HG02884 (cell line): ENCODE measurements around the gene HOXB13.
"Not testable (repeated sequence)": the region's sequence is repeated elsewhere in the genome, so short reads cannot be mapped to it uniquely, and the experiment has no call there.

Experiments used
- ATAC-seq: cut with Tn5 transposase; IDR thresholded peaks from one replicate; pipeline ENCODE4 v1.9.1; 2021; ENCODE audit warnings: mild to moderate bottlenecking, moderate library complexity; ENCODE audit not compliant: unreplicated experiment

Gene HOXB13

DNA sequence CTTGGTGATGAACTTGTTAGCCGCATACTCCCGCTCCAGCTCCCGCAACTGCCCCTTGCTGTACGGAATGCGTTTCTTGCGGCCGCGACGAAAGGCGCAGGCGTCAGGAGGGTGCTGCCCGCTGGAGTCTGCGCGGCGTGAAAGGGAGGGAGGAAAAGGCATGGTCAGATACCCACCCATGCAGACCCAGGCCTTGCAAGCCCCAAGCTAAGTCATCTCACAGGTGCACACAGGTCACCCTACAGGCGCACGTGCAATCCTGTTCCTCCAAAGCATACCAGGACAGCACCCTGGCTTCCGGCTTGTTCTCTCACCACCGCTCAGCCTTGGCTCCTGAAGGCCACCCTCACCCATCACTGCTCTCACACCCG, 1.6 kb downstream of the HOXB13 start:
- ATAC-seq = no peak

DNA sequence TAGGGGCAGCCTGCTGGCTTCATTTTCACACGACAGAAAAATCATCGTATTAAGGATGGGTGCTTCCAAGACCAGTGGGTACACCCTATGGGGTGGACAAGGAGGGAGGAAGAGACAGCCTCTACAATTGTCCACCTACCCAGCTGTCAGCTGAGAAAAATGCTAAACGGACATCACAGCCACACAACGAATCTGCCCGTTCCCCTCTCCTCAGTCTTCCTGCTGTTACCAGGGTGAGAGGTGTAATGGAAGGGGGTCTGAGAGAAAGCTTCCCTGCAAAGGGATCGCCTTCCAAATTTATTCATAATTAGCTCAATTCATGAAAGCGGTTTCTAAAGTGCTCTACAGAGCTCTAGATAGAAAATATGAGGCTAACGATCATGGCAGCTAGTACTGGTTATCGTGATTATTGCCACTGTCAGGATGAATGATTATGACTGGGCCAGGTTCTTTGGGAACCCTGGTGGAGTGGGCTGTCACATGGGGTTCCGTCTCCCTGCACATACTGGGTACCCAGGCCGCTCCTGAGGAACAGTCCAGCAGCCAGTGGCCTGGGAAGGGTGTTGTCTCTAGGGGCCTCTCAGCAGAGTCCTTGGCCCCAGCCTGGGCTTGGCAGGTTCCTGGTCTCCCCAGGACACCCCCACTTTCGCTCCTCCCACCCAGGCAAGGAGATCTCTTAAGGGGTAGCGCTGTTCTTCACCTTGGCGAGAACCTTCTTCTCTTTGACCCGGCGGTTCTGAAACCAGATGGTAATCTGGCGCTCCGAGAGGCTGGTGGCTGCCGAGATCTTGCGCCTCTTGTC, 2.2 kb downstream of the HOXB13 start:
- ATAC-seq = no peak

DNA sequence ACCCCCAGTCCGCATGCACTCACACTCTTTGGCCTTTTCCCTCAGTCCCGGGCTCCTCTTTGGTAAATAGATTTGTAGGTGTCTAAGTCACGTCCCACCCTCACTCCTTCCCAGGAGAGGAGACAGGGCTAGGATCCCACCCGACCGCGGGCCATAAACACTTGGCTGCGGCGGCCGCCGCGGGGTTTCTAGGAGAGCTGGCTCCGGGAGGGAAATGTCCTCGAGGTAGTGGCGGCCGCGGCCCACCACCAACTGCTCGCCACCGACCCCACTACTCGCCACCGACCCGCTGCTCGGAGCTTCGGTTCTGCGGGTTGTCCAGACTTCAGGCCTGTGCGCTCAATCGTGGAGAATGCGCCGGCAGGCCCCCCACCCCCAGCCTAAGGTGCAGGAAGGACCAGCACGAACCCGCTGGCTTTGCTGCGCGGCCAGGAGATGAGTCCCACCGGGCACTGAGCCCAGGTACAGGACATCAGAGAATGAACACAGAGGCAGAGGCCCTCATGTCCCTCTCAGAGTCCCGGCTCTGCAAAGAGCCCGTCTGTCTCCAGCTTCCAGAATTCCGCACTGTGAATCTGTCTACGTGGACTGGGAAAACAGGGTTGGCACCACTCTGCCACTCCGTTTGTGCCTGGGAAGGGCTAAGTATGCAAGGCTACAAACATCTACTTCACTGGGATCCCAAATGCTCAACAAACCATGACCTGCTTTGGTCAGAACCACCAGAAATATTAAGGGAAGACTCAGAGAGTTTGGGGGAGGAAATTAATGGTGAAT, 3.1 kb downstream of the HOXB13 start:
- no peak for ATAC-seq

DNA sequence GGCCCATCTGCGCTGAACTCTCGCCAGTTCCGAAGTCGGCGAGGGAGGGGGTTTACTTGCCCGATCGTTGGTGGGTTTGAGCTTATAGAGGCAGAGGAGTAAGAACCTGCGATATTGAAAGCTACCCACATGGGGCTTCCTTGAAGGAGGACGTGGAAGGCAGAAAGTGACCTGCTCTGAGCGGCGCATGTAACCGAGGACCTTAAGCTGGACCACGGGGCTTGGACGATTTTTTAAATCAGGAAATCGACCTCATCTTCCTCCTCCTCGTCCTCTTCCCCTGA, 3.6 kb downstream of the HOXB13 start:
- ATAC-seq = no peak

DNA sequence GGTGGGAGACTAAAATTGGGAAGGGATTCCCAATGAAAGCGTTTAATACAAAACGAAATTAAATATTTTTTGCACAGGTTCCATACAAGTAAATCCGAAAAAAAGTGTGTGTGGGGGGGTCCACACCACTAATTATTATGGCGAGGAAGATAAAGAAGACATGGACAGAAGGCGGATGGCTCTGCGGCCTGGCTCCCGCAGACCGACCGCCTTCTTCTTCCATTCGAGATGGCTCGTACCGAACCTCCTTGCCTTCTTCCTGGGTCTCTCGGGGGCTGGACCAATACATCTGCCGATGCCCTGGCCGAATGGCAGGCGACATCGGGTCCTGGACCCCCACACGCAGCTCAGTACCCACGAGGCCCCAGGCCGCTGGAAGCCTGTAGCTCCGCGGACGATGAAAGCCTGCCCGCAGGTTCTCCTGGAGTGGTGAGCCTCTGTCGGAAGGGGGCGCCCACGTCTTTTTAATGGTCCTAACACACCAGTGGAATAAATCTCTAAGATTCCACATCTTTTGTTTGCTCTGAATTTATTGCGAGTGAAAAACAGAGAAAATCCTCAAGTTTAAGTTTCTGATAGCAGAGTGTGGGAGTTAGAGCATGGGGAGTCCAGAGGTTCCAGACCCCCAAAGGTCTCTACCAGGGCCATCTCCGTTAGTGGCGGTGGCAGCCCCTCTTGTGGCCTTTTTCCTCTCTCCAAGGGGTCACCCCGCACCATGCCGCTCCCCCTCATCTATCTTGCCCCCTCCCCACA, 4.1 kb downstream of the HOXB13 start:
- ATAC-seq = no peak

DNA sequence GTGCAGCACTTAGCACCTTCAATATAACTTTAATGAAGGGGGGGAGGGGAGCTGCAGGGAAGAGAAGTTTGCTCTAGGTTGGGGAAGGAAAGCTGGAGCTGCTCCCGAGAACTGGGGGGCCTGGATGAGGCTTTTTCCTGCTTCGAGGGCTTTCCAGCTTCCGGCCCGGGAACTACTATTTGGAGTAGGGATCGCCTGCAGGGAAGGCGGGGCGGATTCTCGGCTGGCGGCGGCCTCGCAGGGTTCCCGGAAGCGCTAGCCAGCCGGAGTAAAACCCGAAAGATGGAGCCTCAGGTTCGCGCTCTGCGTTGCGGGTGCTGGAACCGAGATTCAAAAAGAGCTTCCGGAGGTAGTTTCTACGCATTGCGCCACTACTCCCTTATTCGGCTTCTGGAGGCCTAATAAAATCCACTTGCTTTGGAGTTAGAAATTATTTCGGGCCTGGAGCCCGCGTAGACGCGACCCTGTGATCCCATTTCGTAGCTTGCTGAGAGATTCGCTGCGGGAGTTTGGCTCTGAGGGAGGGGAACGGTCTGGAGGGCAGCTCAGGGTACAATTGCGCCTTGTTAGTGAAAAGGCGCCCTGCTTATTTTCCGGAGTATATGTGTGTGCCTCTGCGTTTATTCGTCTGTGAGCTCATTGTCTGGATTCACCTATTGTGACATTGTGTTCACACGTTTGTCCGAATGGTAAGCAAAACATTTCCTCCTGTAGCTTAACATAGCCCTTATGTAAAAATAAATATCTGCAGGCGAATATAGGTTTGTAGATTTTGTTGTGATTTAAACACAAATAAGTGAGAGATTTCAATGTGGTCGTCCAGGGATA, 4.9 kb downstream of the HOXB13 start:
- no peak for ATAC-seq

DNA sequence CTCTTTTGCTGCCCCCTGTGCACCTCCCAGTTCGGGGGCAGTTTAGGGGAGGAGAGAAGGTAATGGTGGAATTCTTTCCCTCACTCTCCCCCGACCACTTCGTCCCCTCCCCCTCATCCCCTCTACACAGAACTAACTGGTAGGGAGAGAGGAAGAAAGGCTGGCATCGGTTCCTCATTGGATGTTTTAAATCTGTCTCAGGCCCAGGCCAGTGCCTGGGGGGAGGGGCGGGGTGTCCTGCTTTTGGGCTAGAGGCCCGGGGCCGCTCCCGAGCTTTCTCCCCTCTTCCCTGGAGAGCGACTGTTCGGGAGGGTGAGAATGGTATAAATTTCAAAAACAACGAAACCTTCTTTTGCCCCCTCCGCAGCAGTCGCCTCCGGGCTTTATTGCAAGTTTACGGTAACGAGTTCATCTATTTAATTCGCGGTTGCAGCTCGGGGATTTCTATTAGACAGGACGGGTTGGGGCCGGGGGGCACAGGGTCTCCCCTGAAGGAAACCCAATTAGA, 5.6 kb downstream of the HOXB13 start, which contains the start of gene PRAC2:
TSS of gene PRAC2 (plus strand) at position 271 of the 508 bp plus-strand sequence. CDS start 1,226 bp downstream, outside the sequence.
- no peak for ATAC-seq

DNA sequence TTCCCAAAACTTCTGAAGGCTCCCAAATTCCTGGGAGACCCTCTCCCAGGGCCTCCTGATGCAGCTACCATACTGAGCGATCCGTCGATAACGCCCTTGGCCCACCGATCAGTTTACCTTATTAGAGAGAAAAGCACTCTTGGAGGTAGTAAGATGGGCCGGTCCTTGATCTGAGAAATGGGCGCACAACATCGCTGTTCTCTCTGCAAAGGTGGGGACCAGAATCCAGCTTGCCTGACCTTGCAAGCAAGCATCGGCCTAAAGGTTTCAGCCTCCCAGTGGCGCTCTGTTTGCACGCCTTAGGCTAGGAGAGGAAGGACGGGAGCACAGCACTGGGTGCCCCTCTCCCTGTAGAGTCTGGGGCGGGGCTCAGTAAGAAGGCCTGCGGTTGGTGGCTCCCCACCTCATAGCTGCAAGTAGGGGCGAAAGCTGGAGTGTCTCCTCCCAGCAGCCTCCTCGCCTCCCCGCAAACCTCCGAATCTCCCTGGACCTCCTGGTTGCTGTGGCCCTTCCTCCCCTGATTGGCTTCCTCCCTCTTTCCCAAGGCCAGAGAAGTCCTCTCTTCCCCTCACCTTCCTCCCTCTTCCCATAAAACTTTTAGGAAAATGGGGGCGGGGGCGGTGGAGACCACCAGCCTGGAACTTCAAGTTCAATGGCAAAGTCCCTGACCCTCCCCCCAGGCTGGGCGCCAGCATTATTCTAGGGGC, 6.2 kb downstream of the HOXB13 start, which contains the start of gene PRAC1:
TSS of gene PRAC1 (minus strand) at position 318 of the 707 bp plus-strand sequence. CDS start at position 192, 126 bp downstream.
- no peak for ATAC-seq

DNA sequence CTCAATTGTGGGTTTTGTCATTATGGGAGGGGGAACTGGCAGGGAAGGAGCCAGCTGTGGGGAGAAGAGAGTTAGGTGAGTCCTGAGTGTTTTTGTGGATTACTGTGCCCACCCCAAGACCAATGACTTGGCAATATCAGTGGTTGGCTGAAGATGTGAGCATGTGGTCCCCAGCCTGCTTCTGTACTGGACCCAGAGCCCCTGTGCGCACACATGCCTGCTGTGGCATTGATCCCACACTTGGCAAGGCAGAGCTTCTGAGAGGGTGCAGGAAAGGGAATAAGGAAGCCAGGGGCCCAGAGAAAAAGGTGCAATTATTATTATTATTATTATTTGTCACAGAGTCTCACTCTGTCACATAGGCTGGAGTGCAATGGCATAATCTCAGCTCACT, 7.5 kb downstream of the HOXB13 start:
- ATAC-seq = no peak

DNA sequence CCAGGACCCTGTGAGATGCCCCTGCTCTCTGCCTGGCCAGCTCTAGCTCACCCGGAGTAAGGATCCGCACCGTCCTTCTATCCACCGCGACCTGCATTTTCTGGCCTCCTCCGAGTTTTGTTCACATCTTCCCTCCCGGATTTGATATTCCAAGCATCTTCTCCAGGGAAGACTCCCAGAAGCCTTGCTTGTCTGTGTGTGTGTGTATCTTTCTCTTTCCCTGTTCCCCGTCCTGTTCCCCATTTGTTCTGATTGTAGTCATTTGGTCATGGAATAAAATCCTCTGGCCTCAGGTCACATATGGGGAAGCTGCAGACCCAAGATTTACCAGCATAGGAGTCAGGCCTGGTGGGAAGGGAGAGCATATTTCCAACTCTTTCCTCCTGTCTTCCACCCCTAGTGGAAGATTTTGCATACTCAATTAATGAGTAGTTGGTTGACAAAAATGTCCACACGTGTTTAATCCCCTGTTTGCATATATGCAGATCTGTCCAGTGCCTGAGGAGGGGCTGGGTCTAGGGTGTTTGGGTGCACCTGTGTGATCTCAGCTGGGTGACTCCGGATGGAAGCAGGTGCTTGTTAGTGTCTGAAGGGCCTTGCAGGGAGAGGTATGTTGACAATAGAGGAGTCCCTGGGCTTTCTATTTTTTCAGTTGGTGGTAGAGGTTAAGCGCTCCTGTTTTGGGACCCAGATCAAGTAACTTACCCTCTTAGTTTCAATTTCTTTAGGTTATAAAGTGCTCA, 8.1 kb downstream of the HOXB13 start:
- ATAC-seq = no peak

DNA sequence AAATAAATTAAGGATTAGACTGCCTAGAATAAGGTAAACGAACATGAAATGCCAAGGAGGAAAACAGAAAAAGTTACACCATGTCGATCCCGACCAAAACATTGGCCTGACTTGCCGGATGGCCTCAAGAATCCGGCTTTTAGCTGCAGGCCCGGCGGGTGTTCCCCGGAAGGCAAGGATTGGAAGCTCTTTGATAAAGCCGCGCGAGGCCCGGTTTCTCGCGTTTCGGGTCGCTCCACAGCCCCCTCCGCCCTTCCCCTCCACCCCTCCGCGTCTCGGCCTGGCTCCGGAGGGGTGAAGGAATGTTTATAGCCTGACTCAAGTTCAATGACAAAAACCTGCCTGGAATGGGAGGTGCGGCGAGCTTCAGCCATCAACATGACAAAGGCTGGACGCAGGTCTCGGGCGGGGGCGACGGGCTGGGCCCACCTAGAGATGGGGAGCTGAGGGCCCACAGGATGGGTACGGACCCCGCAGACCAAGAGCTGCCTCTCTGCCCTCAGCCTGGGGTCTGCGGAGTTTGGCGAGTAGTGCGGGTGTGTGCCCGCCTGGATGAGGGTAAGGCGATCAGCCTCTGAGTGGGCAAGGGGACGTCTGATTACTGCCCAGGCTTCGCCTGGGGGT, 8.8 kb downstream of the HOXB13 start:
- ATAC-seq = no peak

DNA sequence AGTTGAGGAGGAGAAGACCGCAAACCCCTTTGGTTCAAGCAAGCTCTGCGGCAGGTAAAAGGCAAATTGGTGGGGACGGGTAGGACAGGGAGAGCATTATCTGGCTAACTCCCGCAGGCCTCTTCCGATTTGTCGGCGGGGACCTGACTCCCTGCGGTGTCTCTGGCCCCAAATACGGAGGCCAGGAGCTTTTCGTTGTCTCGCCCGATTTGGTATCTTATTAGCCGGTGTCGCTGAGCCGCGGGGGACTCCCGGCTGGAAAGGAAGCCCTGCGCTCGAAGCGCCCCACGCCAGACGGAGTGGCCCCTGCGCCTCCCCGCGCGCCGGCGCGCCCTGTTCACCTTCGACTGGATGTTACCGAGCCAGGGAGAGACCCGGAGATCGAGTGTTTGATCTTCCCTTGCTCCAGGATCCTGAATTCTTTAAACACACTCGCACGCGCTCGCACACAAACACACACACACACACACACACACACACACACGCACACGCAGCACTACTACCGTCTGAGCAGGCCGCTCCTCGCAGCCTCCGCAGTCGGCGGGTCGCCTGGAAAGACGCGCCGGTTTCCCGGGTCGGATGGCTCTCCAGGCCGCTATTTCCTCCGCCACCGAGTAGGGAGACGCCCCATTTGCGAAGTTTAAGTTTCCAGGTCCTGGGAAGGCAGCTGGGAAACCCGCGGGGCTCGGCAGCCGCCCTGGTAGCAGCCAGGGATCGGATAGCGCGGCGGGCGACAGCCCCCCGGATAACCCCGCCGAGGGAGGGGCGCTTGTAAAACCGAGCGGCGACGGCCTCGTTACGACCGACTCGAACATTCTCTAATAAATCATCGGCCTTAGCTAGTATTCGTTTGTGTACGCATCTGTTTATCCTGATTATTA, 9.5 kb downstream of the HOXB13 start:
- ATAC-seq = no peak

DNA sequence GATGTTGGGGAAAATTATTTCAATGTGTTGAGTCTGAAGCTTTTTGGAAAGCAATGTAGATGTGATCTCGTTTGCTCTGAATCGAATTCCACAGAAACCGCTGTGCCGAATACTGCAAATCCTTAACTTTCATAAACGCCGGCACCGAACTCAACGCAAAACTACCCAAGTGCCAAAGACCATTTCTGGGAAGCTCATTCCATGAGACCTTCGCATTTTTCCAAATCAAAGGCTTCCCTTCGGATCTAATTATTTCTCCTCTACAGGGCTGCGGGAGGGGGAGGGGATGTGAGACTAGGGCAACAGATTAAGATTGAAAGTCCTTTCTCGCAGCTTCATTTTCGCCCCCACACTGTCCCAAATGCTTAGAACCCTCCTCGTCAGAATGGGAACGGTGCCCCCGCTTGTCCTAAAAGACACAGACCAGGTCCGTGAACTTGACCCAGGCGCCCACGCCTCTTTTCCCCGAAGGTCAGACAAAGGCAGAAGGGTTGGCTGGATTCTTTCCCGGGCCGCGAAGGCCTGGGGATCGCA, 10.3 kb downstream of the HOXB13 start:
- ATAC-seq = no peak

DNA sequence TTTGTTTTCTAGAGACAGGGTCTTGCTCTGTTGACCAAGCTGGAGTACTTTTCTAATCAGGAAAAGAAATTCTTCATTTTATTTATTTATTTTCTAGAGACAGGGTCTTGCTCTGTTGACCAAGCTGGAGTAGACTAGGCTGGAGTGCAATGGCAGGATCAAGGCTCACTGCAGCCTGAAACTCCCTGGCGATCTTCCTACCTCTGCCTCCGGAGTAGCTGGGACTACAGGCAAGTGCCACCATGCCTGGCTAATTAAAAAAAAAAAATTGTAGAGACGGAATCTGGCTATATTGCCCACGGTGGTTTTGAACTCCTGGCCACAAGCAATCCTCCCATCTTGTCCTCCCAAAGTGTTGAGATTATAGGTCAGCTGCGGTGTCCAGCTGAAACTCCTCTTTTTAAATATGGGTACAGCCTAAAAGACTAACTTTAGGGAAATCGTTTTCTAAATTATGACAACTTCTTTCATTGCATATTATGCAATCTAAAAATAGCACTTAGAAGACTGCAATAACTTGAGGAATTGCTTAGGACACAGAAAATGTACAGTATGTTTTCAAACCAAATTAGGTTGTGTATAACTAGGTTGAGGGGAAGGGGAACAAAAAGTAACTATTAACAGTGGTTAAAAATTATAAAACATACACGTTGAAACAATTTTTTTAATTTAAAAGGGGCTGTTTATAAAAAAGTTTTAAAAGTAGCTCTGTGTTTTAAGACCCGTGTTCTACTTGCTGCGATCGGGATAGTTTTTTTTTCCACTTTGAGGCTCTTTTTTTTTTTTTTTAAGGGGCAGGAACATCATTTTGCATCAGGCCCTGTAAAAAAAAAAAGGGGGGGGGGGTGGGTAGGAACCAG, 11.0 kb downstream of the HOXB13 start:
- ATAC-seq = no peak

DNA sequence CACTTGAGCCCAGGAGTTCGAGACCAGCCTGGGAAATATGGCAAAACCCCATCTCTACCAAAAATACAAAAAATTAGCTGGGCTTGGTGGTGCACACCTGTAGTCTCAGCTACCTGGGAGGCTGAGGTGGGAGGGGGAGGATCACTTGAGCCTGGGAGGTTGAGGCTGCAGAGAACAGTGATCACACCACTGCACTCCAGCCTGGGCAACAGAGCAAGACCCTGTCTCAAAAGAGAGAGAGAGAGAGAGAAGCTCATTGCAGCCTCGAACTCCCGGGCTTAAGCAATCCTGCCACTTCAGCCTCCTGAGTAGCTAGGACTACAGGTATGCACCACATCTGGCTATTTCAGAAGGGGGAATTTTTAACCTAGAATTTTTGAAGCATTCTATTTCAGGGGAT, 12.0 kb downstream of the HOXB13 start:
- not testable (repeated sequence) for ATAC-seq
